K562 (cell line): ENCODE results near the gene TCIRG1. TPM values are rescaled to one million over a fixed set of nuclear protein-coding genes. Genes with fewer than 3 reads are reported as not detected.

Experiments
- CBX1 ChIP-seq: sonication (generic); IDR thresholded peaks from 2 replicates; pipeline ENCODE4 v1.6.1; 2016; ENCODE audit warnings: antibody characterized with exemption, low read depth, mild to moderate bottlenecking
- CHD4 ChIP-seq: fragments of 200-600 bp; sonication (generic); IDR thresholded peaks from 3 replicates; pipeline ENCODE4 v1.6.1; 2012; ENCODE audit warnings: low read depth, mild to moderate bottlenecking, mixed read lengths, low read length, inconsistent platforms; ENCODE audit not compliant: insufficient read depth, insufficient replicate concordance, poor library complexity, severe bottlenecking
- HDAC8 ChIP-seq: fragments of 450-650 bp; IDR thresholded peaks from 2 replicates; pipeline ENCODE4 v1.6.1; 2016; ENCODE audit warnings: mild to moderate bottlenecking, missing genetic modification characterization, moderate library complexity, missing compliant biosample characterization
- KDM4B ChIP-seq, 2 experiments: fragments of 450-650 bp in 1 of 2; sonication (generic) in 1 of 2; IDR thresholded peaks; 2 replicates each; pipeline ENCODE4 v1.6.1; 2016 to 2017; ENCODE audit warnings: borderline replicate concordance in 2 of 2, antibody characterized with exemption in 1 of 2, low read depth in 1 of 2, mild to moderate bottlenecking in 1 of 2
- MAFK ChIP-seq: IDR thresholded peaks from 2 replicates; pipeline ENCODE4 v1.6.1; 2011; ENCODE audit warnings: low read length, improper control_type of control experiment
- MAX ChIP-seq: sonication (generic); formaldehyde crosslinking; IDR thresholded peaks from 2 replicates; pipeline ENCODE4 v1.9.0; 2022; ENCODE audit warnings: mild to moderate bottlenecking, missing genetic modification reagents
- MXD1 ChIP-seq: fragments of 250-450 bp; sonication (Bioruptor Pico); IDR thresholded peaks from 2 replicates; pipeline ENCODE4 v1.8.0; 2021; ENCODE audit warnings: borderline replicate concordance, mild to moderate bottlenecking, moderate library complexity; ENCODE audit not compliant: poor library complexity, severe bottlenecking
- NR3C1 ChIP-seq: sonication (generic); formaldehyde crosslinking; IDR thresholded peaks from 2 replicates; pipeline ENCODE4 v1.8.1; 2022; ENCODE audit warnings: missing genetic modification reagents
- PTTG1 ChIP-seq: fragments of 450-650 bp; IDR thresholded peaks from 2 replicates; pipeline ENCODE4 v1.6.1; 2016; ENCODE audit warnings: low read depth, mild to moderate bottlenecking, missing genetic modification characterization, missing compliant biosample characterization
- RBM14 ChIP-seq: fragments of 200-400 bp; formaldehyde crosslinking; IDR thresholded peaks from 2 replicates; pipeline ENCODE4 v1.6.1; 2018; ENCODE audit warnings: low read depth, mild to moderate bottlenecking, low read length, moderate library complexity, borderline replicate concordance; ENCODE audit not compliant: insufficient read depth
- STAT5A ChIP-seq: IDR thresholded peaks from 2 replicates; pipeline ENCODE4 v1.6.1; 2012; ENCODE audit warnings: low read length, inconsistent platforms, borderline replicate concordance
- TCF3 ChIP-seq: sonication (generic); formaldehyde crosslinking; IDR thresholded peaks from 2 replicates; pipeline ENCODE4 v1.4.0; 2020; ENCODE audit warnings: mild to moderate bottlenecking, missing genetic modification reagents
- ZBTB11 ChIP-seq, 3 experiments: fragments of 200-800 bp in 1 of 3; fragments of 250-450 bp in 1 of 3; fragments of 450-650 bp in 1 of 3; sonication (Bioruptor Pico) in 1 of 3; sonication (Bioruptor generic) in 1 of 3; formaldehyde crosslinking in 1 of 3; IDR thresholded peaks; 2 replicates each; pipeline versions ENCODE4 v1.6.1 to v1.8.0; 2016 to 2022; ENCODE audit warnings: mild to moderate bottlenecking in 2 of 3, missing genetic modification characterization in 2 of 3, missing compliant biosample characterization in 1 of 3, moderate library complexity in 1 of 3
- ZEB2 ChIP-seq: fragments of 450-650 bp; IDR thresholded peaks from 2 replicates; pipeline ENCODE4 v1.6.1; 2016
- ZNF239 ChIP-seq: fragments of 250-450 bp; sonication (Bioruptor Pico); IDR thresholded peaks from 2 replicates; pipeline ENCODE4 v1.4.0; 2020; ENCODE audit warnings: mild to moderate bottlenecking
- ZNF766 ChIP-seq: fragments of 200-800 bp; sonication (Bioruptor generic); conservative IDR thresholded peaks from 2 replicates; pipeline ENCODE4 v1.6.1; 2016; ENCODE audit warnings: missing genetic modification characterization, missing compliant biosample characterization
- ZNF780A ChIP-seq: fragments of 250-450 bp; sonication (Bioruptor Pico); IDR thresholded peaks from 2 replicates; pipeline ENCODE4 v1.5.0; 2021; ENCODE audit warnings: mild to moderate bottlenecking
- polyA plus RNA-seq, 8 experiments: library from polyadenylated mRNA; depleted of rRNA in 4 of 8; stranded (reverse) in 5 of 8; unstranded in 3 of 8; fragments of >200 nt; fragmentation: Nextera tagmentation in 2 of 8; fragmentation: Illumina TruSeq in 1 of 8; extraction: Ambion mirVana in 2 of 8; extraction: Trizol in 1 of 8; gene quantifications; 2 replicates each; pipeline versions ENCODE4 v1.2.1 to v1.2.3, GENCODE V29; 2011 to 2014; ENCODE audit warnings: inconsistent platforms in 1 of 8, missing spikeins in 1 of 8
- total RNA-seq, 7 experiments: library from RNA; depleted of rRNA in 6 of 7; stranded (reverse); fragments of >200 nt in 6 of 7; fragmentation: Illumina TruSeq in 2 of 7; extraction: Trizol in 2 of 7; gene quantifications; 2 replicates each; pipeline versions ENCODE4 v1.2.1 to v1.2.3, GENCODE V29; 2011 to 2021; ENCODE audit warnings: low replicate concordance in 1 of 7
- TF ChIP-seq, protein P1 (sequence below): IDR thresholded peaks from 2 replicates; pipeline ENCODE4 v1.6.1; 2016; ENCODE audit warnings: missing genetic modification characterization, missing compliant biosample characterization
- TF ChIP-seq, protein P2 (sequence below): fragments of 450-650 bp; formaldehyde crosslinking; IDR thresholded peaks from 2 replicates; pipeline ENCODE4 v1.4.0; 2022; ENCODE audit warnings: missing genetic modification characterization

Gene TCIRG1
- total and polyA plus RNA-seq, 9 of the 15 experiments (the other 6 are each of a cell fraction or from before 2014, with no cell fraction given), result 0.49 to 143 (median 24.4) TPM

DNA sequence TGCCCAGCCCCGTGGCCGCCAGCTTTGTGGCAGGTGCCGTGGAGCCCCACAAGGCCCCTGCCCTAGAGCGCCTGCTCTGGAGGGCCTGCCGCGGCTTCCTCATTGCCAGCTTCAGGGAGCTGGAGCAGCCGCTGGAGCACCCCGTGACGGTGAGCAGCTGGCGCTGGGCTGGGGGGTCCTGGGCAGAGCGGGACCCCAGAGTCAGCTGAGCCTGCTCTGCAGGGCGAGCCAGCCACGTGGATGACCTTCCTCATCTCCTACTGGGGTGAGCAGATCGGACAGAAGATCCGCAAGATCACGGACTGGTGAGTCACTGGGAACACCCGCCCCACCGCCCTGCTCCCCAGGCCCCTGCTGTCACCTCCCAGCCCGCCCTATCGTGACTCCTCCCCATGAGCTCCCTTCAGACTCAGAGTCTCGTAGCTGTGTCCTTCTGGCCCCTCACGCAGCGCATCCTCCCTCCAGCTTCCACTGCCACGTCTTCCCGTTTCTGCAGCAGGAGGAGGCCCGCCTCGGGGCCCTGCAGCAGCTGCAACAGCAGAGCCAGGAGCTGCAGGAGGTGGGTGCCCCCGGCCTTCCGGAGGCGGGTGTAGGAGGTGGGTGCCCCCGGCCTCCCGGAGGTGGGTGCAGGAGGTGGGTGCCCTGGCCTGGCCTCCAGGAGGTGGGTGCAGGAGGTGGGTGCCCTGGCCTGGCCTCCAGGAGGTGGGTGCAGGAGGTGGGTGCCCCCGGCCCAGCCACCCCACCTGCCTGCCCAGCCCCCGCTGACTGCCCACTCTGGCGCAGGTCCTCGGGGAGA lies 4.7 kb downstream of the TCIRG1 start (continued):
- TF ChIP-seq ZNF766 (CRISPR knock-in tag) (peak; percentile 79), ZEB2 (no peak), RBM14 (no peak), TCF3 (CRISPR knock-in tag) (no peak; the same call in 1 of the 2 replicates), ZNF780A (CRISPR knock-in tag) (no peak), STAT5A (peak; percentile 8; the same call in 1 of the 2 replicates), ZBTB11 (CRISPR knock-in tag; IDR thresholded peaks at IDR 0.05) (no peak), MAFK (no peak), MAX (CRISPR knock-in tag) (peak; percentile 94), KDM4B (IDR thresholded peaks at IDR 0.05; ENCODE audit: borderline replicate concordance in 2 of 2, low read depth in 1 of 2) (no peak), ZNF239 (no peak), MXD1 (CRISPR knock-in tag) (no peak), CBX1 (no peak), NR3C1 (no peak; the same call in 1 of the 2 replicates), HDAC8 (no peak), PTTG1 (no peak), CHD4 (peak; percentile 53)
- TF ChIP-seq, protein P1, sequence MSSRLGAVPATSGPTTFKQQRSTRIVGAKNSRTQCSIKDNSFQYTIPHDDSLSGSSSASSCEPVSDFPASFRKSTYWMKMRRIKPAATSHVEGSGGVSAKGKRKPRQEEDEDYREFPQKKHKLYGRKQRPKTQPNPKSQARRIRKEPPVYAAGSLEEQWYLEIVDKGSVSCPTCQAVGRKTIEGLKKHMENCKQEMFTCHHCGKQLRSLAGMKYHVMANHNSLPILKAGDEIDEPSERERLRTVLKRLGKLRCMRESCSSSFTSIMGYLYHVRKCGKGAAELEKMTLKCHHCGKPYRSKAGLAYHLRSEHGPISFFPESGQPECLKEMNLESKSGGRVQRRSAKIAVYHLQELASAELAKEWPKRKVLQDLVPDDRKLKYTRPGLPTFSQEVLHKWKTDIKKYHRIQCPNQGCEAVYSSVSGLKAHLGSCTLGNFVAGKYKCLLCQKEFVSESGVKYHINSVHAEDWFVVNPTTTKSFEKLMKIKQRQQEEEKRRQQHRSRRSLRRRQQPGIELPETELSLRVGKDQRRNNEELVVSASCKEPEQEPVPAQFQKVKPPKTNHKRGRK, result no peak
- TF ChIP-seq, protein P2, sequence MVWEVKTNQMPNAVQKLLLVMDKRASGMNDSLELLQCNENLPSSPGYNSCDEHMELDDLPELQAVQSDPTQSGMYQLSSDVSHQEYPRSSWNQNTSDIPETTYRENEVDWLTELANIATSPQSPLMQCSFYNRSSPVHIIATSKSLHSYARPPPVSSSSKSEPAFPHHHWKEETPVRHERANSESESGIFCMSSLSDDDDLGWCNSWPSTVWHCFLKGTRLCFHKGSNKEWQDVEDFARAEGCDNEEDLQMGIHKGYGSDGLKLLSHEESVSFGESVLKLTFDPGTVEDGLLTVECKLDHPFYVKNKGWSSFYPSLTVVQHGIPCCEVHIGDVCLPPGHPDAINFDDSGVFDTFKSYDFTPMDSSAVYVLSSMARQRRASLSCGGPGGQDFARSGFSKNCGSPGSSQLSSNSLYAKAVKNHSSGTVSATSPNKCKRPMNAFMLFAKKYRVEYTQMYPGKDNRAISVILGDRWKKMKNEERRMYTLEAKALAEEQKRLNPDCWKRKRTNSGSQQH, result no peak
